ENCODE results near the gene TRPC1.

GRCh38 chr3:142694225-142694624, 29.6 kb upstream of the TRPC1 start:
- TF ChIP-seq EZH2phosphoT487 (IDR thresholded peaks at IDR 0.05; ENCODE audit: insufficient read depth, low read depth): no peak
- no peak for TF ChIP-seq EZH2 (IDR thresholded peaks at IDR 0.05; ENCODE audit: insufficient read depth, poor library complexity, severe bottlenecking)
